ENCODE data around the gene HNF4A.
A peak's percentile ranks its signal among the peaks of the same experiment; 100 is the strongest.

Gene HNF4A

DNA sequence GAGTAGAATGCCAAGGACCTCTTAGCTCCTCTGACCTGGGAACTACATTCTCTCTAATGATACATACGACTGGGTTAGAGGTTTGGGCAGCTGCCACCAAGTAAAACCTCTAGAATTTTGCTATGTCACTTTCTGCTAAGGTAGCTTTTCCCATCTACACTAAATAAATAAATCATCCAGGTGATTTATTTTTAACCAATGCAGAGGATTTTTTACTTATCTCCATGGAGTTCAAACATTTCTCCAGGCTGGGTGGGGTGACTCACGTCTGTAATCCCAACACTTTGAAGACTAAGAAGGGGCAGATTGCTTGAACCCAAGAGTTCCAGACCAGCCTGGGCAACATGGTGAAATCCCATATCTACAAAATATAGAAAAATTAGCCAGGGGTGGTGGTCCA lies 27.1 kb downstream of the HNF4A start:
- no peak for TF ChIP-seq CTCF (IDR thresholded peaks at IDR 0.05; ENCODE audit: extremely low read depth, missing control alignments)
- DNase-seq (ENCODE audit: low spot score) = no peak

GRCh38 chr20:44384423-44385027 lies 29.0 kb downstream of the HNF4A start:
- DNase-seq (ENCODE audit: low spot score) = peak; percentile 77
- TF ChIP-seq CTCF (IDR thresholded peaks at IDR 0.05; ENCODE audit: extremely low read depth, missing control alignments) = peak; percentile 90

- TF ChIP-seq CTCF (IDR thresholded peaks at IDR 0.05; ENCODE audit: extremely low read depth, missing control alignments) = peak; percentile 53
- DNase-seq (ENCODE audit: low spot score) = peak; percentile 85
These were observed 33.0 kb downstream of the HNF4A start for GRCh38 chr20:44388466-44389023.

GRCh38 chr20:44389871-44390270 lies 34.4 kb downstream of the HNF4A start:
- no peak for TF ChIP-seq CTCF (IDR thresholded peaks at IDR 0.05; ENCODE audit: extremely low read depth, missing control alignments)
- no peak for DNase-seq (ENCODE audit: low spot score)

DNA sequence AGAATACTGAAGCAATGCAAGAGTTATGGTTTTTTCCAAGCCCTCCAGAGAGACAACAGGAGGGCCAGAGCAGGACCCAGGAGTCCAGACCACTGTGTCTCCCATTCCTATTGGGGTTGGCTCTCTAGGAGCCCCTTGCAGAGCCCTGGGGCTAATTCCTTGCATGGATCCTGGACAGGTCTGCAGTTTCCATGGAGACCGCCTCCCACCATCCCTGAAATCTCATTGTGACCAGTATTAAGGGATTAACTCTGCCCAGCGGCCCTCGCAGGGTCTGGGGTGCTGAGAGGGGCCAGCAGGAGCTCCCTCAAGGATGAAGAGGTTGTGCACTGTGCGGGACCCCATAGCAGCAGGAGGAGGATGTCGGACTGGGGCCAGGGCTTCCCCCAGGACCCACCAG lies 34.8 kb downstream of the HNF4A start:
- no peak for TF ChIP-seq CTCF (IDR thresholded peaks at IDR 0.05; ENCODE audit: extremely low read depth, missing control alignments)

DNA sequence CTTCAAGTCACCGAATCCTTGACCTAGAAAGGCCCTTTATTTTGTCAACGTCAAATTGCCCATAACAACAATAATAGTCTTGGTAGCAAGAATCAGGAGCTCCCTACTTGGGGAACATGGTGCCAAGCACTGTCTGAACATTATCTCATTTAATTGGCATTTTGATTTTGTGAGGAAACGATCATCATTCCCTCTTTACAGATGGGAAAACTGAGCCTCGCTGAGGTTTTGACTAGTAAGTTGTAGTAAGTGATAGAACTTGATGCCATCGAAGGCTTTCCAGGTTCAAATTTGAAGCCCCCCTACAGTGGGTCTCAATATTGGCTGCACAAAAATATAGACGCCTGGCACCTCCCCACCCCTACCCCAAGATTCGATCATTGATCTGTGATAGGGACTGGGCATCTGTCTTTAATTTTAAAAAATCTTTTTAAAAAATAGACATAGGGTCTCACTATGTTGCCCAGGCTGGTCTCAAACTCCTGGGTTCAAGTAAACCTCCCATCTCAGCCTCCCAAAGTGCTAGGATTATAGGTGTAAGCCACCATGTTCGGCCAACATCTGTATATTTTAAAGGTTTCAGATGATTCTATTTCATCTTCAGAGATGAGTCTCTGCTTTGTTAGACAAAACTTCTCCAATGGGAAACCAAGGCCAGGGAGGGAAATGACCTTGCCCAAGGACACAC lies 36.7 kb downstream of the HNF4A start:
- no peak for TF ChIP-seq CTCF (IDR thresholded peaks at IDR 0.05; ENCODE audit: extremely low read depth, missing control alignments)
- no peak for DNase-seq (ENCODE audit: low spot score)

More for the DNA sequence above, 34.8 kb downstream of the HNF4A start:
- no peak for DNase-seq (ENCODE audit: low spot score)
